GM12878 (cell line): ENCODE data around the gene KHDRBS2. TPM values are rescaled to one million over a fixed set of nuclear protein-coding genes. Genes with fewer than 3 reads are reported as not detected.
A peak's percentile ranks its signal among the peaks of the same experiment; 100 is the strongest.

Experiments used
- BCLAF1 ChIP-seq: fragments of 450-650 bp; IDR thresholded peaks from 2 replicates; pipeline ENCODE4 v1.6.1; 2017; ENCODE audit warnings: antibody characterized with exemption, mild to moderate bottlenecking, moderate library complexity
- BHLHE40 ChIP-seq, 2 experiments: fragments of 450-650 bp in 1 of 2; IDR thresholded peaks; 2 replicates each; pipeline ENCODE4 v1.6.1; 2011 to 2017; ENCODE audit warnings: low read depth in 2 of 2, borderline replicate concordance in 1 of 2, improper control_type of control experiment in 1 of 2, low read length in 1 of 2, mild to moderate bottlenecking in 1 of 2
- CBFB ChIP-seq: IDR thresholded peaks from 2 replicates; pipeline ENCODE4 v1.6.1; 2016; ENCODE audit warnings: antibody characterized with exemption, low read depth
- ESRRA ChIP-seq: IDR thresholded peaks from 2 replicates; pipeline ENCODE4 v1.6.1; 2012; ENCODE audit warnings: mild to moderate bottlenecking, low read length, improper control_type of control experiment
- EZH2 ChIP-seq: IDR thresholded peaks from 2 replicates; pipeline ENCODE4 v1.6.1; 2012; ENCODE audit warnings: low read depth, mild to moderate bottlenecking, control low read depth, inconsistent platforms, low read length, borderline replicate concordance; ENCODE audit not compliant: control insufficient read depth
- HDAC2 ChIP-seq: fragments of 200-600 bp; sonication (generic); IDR thresholded peaks from 2 replicates; pipeline ENCODE4 v1.6.1; 2017
- HDGF ChIP-seq: fragments of 450-650 bp; IDR thresholded peaks from 2 replicates; pipeline ENCODE4 v1.6.1; 2016; ENCODE audit warnings: antibody characterized with exemption
- HSF1 ChIP-seq: fragments of 150-350 bp; IDR thresholded peaks from 2 replicates; pipeline ENCODE4 v1.6.1; 2014; ENCODE audit warnings: mild to moderate bottlenecking, low read depth, low read length
- NFYA ChIP-seq: IDR thresholded peaks from 2 replicates; pipeline ENCODE4 v1.6.1; 2011; ENCODE audit warnings: low read depth, mild to moderate bottlenecking, low read length, improper control_type of control experiment, borderline replicate concordance
- NR2F1 ChIP-seq: fragments of 450-650 bp; conservative IDR thresholded peaks from 2 replicates; pipeline ENCODE4 v1.6.1; 2017; ENCODE audit warnings: mild to moderate bottlenecking
- PBX3 ChIP-seq: IDR thresholded peaks from 2 replicates; pipeline ENCODE4 v1.6.1; 2011; ENCODE audit warnings: mild to moderate bottlenecking, low read depth, low read length, moderate library complexity; ENCODE audit not compliant: insufficient replicate concordance
- PKNOX1 ChIP-seq: fragments of 450-650 bp; IDR thresholded peaks from 2 replicates; pipeline ENCODE4 v1.6.1; 2016; ENCODE audit warnings: mild to moderate bottlenecking
- PRDM15 ChIP-seq: fragments of 450-650 bp; formaldehyde crosslinking; IDR thresholded peaks from 2 replicates; pipeline ENCODE4 v1.4.0; 2020; ENCODE audit warnings: mild to moderate bottlenecking, moderate library complexity
- TAF1 ChIP-seq: IDR thresholded peaks from 2 replicates; pipeline ENCODE4 v1.6.1; 2011; ENCODE audit warnings: mild to moderate bottlenecking, low read depth, low read length, borderline replicate concordance
- TCF7 ChIP-seq: IDR thresholded peaks from 2 replicates; pipeline ENCODE4 v1.6.1; 2014; ENCODE audit warnings: antibody characterized with exemption, borderline replicate concordance
- YY1 ChIP-seq: IDR thresholded peaks from 2 replicates; pipeline ENCODE4 v1.6.1; 2011; ENCODE audit warnings: low read depth, mild to moderate bottlenecking, low read length
- ZBED1 ChIP-seq: IDR thresholded peaks from 2 replicates; pipeline ENCODE4 v1.6.1; 2016; ENCODE audit warnings: borderline replicate concordance
- ZNF207 ChIP-seq: fragments of 450-650 bp; IDR thresholded peaks from 2 replicates; pipeline ENCODE4 v1.6.1; 2014; ENCODE audit warnings: antibody characterized with exemption, mild to moderate bottlenecking, borderline replicate concordance
- ZNF217 ChIP-seq: fragments of 450-650 bp; IDR thresholded peaks from 2 replicates; pipeline ENCODE4 v1.6.1; 2017; ENCODE audit warnings: antibody characterized with exemption, mild to moderate bottlenecking
- ZNF384 ChIP-seq: IDR thresholded peaks from 2 replicates; pipeline ENCODE4 v1.6.1; 2012; ENCODE audit warnings: low read depth, mild to moderate bottlenecking, low read length, improper control_type of control experiment, borderline replicate concordance
- polyA plus RNA-seq, 11 experiments: library from polyadenylated mRNA; depleted of rRNA in 4 of 11; unstranded in 6 of 11; stranded (reverse) in 5 of 11; fragments of >200 nt; fragmentation: Nextera tagmentation in 4 of 11; fragmentation: Illumina TruSeq in 1 of 11; extraction: Ambion mirVana in 4 of 11; extraction: Trizol in 1 of 11; gene quantifications; 1 replicate in 1 of 11; 2 replicates in 10 of 11; pipeline versions ENCODE4 v1.2.1 to v1.2.3, GENCODE V29; 2011 to 2016; ENCODE audit warnings: inconsistent platforms in 2 of 11, missing spikeins in 2 of 11, low read depth in 1 of 11
- total RNA-seq, 4 experiments: library from RNA; depleted of rRNA in 3 of 4; stranded (reverse); fragments of >200 nt in 3 of 4; fragmentation: Illumina TruSeq in 1 of 4; extraction: Trizol in 1 of 4; gene quantifications; 2 replicates each; pipeline versions ENCODE4 v1.2.1 to v1.2.3, GENCODE V29; 2013 to 2021

KHDRBS2 gene
- total and polyA plus RNA-seq, 10 of the 15 experiments (the other 5 are each of a cell fraction or from before 2014, with no cell fraction given) = 0.11 to 0.56 TPM; not detected in 8

GRCh38 chr6:62285612-62286469 is at the start of gene KHDRBS2 (continued):
- TF ChIP-seq HSF1 (no peak), TAF1 (no peak), ZNF217 (no peak), PKNOX1 (peak; percentile 98), ZNF207 (no peak), BHLHE40 (IDR thresholded peaks at IDR 0.05; ENCODE audit: borderline replicate concordance in 1 of 2, low read depth in 2 of 2, low read length in 1 of 2) (no peak), ZBED1 (no peak), HDGF (no peak), HDAC2 (no peak), TCF7 (no peak), CBFB (no peak), NFYA (no peak), YY1 (no peak), ZNF384 (no peak), PRDM15 (CRISPR knock-in tag) (no peak), BCLAF1 (no peak), PBX3 (peak; percentile 99), EZH2 (no peak), NR2F1 (no peak), ESRRA (no peak)
